OCI-M2 (cell line): ENCODE data around the gene TMPRSS6.
"Not testable (repeated sequence)": the region's sequence is repeated elsewhere in the genome, so short reads cannot be mapped to it uniquely, and the experiment has no call there.

Experiments
- DNase-seq: peaks from one replicate; lab custom pipeline; 2025; ENCODE audit not compliant: unreplicated experiment; lab: John Stamatoyannopoulos, UW

TMPRSS6 gene

DNA sequence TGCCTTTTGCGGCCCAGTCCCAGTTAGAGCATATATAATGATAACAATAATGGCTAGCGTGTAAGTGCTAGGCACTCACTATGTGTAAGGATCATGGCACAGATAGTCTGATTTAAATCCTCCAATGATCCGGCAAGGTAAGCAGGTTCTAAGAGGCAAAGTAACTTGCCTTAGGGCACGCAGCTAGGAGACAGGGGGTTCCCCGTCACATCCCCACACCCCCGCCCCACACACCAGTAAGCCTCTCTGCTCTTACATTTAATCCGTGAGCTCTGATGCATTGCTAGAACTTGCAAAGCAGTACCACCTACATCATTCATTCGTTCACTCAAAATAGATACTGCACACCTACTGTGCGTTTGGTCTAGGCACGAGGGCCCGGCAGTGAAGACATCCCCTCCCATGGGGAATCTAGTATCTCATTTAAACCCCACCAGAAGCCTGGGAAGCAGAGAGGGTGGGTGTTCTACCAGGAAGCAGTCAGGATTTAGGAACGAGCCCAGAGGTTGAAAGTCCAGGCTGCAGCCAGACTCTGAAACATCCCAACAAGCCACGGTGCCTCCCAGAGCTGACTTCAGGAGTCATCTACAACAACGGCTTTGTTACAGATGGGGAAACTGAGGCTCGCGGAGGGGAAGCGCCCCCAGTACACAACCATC, 20.6 kb downstream of the TMPRSS6 start:
- DNase-seq, result no peak

DNA sequence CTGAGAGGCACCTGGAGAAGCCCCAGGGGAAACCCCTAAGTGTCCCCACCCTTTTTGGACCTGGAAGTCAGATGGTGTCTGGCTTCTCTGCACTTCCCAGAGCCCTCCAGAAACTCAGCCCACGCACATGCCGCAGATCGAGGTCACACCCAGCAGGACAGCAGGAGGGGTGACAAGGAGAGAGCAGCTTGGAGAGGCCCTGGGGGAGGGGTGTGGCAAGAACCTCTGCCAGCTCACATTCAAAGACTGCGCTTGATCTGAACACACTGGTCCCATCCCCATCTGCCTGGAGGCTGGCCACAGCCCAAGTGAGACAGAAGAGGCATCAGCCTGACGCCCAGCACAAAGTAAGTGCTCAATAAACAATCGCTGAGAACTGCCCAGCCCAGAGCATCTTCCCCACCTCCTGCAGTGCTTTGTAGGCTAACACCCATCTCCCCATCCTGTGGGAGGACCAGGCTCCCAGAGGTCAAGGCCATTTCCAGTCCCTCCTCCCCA, 21.4 kb downstream of the TMPRSS6 start:
- DNase-seq, result no peak

DNA sequence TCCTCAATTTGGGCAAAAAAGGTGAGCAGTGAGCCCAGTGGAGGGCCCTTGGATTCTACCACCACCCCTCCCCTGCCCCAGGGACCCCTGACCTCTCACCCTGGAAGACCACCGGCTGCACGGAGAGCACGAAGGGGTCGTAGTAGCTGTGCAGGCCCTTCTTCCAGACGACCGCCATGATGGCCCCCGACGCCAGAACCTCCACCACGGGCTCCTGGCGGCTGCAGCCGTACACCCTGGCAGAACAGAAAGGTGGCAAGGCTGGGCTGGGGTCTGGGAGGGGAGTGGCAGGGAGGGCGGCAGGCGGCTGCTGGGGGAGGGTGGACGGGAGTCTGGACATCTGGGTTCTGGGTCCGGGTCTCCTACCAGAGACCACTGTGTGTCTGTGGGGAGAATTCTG, 23.3 kb downstream of the TMPRSS6 start:
- DNase-seq, result no peak

DNA sequence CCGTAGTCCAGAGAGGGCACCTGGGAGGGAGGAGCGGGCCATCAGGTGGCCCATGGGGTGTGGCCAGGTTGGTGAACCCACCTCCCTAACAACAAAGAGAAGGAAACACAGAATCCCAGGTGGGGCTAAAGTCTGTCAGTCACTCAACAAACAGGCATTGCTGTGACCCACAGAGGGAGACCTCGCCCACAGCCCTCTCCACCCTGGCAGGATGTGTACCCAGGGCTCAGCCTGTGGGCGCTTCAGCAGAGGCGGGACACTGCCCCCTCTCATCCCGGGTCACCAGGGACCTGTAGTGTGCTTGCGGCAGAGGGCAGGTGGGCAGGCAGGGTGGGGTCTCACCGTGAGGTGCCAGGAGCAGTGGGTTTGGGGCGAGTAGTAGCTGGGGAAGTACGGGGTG, 25.1 kb downstream of the TMPRSS6 start:
- DNase-seq, result no peak

DNA sequence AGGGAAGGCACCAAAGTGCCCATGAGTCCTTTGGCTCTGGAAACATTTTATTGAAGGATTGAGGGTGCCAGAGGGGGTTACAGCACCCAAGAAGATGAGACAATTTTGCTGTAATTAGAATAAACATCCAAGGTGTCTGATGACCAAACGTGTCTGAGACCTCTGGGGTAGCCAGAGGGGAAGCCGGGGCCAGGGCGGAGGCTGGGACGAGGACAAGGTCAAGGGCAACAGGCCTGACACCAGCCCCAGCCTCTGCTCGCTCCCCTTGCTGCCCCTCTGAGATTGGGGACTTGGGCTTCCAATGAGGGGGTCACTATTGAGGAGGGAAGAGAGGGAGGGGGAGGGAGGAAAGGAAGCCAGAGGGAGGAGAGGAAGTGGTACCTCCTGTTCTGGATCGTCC, 25.6 kb downstream of the TMPRSS6 start:
- DNase-seq, result no peak

DNA sequence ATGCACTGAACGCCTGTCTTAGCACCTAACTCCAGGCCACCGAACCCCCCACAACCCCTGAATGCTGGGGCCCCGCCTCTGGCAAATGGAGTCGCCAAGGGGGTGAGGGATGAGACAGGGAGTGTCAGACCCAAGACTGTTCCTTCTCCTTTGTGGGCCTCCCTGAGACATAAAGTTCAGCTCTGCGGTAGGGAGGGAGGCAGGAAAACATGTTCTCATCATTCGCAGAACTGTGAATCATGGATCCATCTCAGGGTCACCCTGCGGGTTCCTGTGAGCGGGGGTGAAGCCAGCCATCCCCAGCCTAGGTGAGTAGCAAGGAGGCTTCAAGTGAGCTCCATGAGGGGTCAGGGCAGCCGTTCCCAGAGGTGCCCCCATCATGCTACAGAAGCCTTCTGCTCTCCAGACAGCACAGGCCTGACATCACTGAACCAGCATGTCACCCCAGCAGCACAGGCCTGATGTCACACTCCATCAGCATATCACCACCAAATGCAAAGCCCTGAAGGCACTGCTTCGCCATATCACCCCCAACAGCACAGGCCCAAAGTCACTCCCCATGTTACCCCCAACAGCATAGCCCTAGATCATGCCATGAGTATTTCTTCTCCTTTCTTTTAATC, 27.2 kb downstream of the TMPRSS6 start:
- no peak for DNase-seq

DNA sequence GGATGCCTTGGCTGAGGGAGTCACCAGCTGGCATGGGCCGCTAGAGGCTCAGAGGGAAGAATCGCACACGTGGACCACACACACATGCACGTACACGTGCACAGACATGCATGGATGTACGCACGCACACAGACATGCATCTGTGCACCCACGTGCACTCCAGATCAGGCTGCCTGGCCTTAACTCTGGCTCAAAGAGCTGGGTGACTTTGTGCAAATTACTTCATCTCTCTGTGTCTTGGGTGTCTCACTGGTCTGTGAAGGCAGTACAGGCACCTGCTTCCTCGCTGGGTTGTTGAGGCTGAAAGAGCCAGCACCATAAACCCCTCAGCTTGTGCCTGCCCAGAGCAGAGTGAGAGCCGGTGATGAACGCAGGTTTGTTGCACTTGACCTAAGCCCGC, 28.7 kb downstream of the TMPRSS6 start:
- DNase-seq, result no peak

DNA sequence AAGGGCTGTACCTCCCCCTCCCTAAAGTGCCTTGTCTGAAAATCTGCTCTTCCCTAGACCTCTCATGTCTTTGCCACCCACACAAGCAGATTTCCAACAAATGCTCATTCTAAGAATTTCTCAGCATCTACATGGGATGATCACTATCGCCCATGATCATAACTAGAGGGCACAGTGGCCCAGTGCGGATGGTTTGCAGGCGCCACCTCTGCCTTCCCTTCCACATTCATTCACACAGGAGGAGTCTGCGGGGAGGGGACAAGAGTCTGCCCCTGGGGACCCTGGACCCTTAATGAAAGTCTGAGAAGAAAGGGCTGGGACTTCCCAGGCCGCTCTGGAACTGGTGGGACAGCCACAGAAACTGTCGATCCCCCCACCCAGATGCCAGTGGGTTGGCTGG, 29.1 kb downstream of the TMPRSS6 start:
- no peak for DNase-seq

DNA sequence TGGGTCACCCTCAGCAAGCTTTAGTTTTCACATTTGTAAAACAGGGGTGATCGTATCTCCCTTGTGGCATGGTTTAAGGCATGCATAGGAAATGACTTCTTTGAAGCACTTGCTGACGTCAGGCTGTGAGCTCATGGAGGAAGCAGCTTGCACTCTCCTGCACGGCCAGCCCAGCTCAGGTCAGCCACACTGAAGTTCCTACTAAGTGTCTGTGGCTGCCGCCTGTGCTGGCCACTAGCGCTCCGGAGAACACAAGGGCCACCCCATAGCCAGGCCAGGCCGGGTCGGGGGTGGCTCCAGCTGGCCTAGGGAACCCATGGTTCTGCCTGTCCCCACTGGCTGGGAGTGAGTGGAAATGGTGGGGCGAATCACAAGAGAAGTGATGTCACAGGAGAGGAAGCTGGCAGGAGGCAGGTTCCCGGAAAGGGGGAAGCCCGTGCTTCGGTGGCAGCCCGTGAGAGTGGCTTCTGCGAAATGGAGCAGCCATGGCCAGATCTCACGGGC, 29.8 kb downstream of the TMPRSS6 start:
- no peak for DNase-seq

DNA sequence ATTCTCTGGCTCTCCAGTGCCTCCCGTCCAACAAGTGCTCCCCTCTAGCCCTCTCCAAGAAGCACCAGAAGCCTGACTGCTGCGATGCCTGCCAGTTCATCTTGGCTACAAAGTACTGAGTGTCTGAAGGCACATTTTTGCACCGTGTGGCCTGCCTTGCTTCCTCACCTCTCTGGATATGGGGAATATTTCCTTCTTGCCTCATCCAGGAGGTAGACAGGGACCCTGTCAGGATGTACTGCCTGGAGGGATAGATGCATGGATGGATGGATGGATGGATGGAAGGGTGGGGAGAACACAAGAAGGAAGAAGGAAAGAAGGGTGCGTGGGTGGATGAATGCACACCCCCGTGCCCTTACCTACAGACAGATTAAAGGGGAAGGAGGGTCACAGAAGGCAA, 30.4 kb downstream of the TMPRSS6 start:
- DNase-seq, result no peak

DNA sequence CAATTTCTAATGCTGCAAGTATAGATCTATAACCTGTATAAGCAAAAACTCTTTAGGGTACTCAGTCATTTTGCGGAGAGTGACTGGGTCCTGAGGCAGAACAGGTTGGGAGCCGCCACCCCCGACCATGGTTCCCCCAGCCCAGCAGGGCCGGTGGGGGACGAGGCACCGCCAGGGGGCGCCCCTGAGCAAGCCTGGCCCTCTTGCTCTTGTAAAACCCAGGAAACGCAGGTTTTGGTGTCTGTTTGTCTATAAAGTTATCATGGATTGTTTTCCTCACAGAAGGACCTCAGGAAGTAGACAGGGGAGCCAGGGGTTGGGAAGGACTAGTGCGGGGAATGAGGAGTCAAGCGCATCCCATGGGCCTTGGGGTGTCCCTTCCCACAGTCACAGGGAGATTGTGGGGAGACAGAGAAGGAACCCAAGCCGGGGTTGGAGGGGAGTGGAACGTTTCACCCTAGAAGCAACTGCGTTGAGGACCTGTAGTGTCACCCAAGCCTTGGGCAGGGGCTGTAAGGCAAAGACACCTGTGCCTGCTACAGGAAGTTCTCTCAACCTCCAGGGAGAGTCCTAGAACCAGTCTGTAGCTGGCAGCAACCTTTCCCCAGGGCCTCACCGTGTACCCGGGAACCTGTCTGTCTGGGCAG, 31.6 kb downstream of the TMPRSS6 start:
- DNase-seq, result no peak

DNA sequence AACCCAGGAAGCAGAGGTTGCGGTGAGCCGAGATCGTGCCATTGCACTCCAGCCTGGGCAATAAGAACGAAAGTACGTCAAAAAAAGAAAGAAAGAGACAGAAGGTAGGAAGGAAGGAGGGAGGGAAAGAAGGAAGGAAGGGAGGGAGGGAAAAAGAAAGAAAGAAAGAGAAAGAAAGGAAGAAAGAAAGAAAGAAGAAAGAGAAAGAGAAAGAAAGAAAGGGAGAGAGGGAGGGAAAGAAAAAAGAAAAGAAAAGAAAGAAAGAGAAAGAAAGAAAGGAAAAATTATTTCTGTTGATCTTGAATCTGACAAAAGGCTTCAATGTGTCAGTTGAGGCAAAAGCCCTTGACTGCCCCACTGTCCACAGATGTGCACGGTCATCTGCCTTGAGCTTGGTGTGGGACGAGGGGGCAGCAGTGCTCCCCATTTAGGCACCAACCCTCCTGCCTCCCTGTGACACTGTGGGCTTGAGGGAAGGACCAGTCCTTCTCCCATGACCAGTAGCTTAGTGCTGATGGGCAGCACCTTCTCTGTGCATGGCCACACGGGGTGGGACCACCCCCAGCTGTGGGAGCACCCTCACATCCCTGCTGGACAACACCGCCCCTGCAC, 33.6 kb downstream of the TMPRSS6 start:
- no peak for DNase-seq

DNA sequence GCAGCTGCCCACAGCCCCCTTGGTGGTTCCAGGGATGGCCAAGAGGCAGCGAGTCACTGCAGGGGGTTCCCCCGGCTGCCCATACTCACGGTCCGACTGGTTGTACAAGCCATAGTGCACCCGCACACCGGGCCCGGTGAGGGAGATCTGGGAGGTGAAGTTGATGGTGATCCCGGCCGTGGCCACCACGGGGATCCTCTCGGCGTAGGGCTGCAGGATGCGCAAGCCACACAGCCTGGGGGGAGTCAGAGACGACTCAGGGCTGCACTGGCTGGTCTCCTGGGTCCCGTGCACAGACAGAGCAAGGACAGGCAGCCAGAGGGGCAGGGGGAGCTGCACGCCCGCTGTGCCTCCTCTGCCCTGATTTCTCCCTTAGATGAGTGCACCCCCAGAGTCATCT, 34.5 kb downstream of the TMPRSS6 start:
- no peak for DNase-seq

DNA sequence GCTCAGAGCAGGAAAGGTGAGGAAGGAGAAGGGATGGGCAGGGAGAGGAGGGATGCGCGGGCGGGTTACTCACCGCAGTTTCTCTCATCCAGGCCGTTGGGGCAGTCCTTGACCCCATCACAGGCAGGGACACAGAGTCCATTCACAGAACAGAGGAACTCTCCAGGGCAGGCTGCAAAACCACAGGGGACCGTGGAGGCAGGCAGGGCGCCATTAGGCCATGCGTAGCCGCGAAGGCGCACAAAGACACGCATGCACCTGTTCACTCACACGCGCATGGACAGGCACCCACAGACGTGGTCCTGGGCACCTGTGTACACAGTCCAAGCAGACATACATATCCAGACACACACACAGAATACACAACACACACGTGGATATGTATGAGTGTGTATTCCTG, 35.0 kb downstream of the TMPRSS6 start:
- DNase-seq, result no peak

DNA sequence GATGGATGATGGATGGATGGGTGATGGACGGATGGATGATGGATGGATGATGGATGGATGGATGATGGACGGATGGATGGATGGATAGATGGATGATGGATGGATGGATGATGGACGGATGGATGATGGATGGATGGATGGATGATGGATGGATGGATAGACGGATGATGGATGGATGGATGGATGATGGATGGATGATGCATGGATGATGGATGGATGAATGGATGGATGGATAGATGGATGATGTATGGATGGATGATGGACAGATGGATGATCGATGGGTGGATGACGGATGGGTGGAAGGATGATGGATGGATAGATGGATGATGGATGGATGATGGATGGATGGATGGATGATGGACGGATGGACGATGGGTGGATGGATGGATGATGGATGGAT, 36.8 kb downstream of the TMPRSS6 start:
- no peak for DNase-seq

DNA sequence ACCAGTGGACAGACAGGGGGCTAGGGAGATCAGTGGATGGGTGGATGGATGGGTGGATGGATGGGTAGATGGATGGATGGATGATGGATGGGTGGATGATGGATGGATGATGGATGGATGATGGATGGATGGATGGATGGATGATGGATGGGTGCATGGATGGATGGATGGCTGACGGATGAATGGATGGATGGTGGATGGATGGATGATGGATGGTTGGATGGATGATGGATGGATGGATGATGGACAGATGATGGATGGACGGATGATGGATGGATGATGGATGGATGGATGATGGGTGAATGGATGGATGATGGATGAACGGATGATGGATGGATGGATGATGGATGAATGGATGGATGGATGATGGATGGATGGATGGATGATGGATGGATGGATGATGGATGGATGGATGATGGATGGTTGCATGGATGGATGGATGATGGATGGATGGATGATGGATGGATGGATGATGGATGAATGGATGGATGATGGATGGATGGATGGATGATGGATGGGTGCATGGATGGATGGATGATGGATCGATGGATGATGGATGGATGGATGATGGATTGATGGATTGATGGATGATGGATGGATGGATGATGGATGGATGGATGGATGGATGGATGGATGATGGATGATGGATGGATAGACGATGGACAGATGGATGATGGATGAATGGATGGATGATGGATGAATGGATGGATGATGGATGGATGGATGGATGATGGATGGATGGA, 37.5 kb downstream of the TMPRSS6 start:
- DNase-seq, result not testable (repeated sequence)

DNA sequence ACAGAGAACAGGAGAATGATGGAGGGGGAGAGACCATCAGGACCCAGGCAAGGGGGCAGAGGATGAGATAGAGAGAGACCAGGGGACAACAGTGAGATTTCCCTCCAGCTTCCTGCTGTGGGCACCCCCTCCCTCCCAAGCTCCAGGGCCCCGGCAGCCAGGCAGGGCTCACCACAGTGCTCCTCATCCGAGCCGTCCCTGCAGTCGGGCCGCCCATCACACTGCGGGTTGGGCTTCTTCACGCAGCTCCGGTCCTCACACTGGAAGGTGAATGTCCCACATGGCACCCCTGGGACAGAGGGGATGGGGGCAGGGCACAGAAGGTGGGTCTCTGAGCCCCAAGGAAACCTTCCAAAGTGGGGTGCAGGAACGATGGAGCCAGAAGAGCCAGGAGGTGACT, 38.8 kb downstream of the TMPRSS6 start:
- DNase-seq, result no peak

DNA sequence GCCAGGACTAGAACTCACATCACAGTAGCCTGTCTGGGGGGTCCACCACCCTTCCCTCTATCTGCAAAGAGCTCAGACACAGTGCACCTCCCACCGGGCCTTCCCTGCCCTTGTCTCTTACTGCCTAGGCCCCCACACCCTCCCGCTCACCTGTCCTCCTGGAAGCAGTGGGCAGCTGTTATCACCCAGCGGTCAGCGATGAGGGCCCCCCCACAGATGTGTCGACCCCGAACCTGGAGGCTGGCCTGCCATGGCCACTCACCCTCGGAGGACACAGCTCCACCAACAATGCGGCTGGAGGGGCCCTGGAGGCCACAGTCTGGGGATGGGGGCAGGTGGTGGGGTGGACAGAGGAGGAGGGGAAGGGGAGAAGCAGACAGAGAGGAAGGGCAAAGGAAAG, 39.2 kb downstream of the TMPRSS6 start:
- no peak for DNase-seq

DNA sequence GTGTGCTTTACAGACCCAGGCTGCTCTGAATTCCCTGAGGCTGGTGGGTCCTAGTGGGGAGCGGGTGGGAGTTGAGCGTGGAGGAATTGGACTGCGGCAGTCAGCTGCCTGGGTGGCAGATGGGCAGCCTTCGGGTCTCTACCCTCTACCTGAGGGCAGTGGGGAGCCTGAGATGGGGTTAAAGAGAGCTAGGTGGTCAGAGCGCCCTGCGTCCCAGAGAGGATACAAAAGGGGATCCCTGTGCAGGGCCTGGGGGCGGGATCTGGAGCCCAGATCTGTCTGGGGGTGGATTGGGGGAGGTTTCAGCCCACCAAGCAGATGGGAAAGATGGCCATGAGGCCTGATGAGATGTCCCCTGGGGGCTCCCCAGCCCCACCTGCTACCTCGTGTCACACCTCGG, 39.8 kb downstream of the TMPRSS6 start:
- no peak for DNase-seq

DNA sequence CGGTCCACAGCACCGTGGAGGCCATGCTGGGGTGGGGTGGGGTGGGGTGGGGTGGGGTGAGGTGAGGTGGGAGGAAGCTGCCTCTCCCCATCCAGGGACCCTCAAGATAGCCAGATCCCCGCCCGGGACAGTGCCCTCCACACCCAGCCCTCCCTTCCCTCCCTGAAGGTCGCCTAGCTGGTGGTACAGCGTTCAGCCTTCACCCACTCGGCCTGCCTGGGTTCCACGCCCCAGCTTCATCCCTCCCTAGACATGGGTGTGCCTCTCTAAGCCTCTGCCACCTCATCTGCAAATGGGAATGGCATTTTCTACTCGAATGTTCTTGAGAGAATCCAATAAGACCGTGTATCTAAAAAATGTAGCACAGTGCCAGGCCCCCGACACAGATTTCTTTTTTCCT, 40.2 kb downstream of the TMPRSS6 start:
- DNase-seq, result no peak

DNA sequence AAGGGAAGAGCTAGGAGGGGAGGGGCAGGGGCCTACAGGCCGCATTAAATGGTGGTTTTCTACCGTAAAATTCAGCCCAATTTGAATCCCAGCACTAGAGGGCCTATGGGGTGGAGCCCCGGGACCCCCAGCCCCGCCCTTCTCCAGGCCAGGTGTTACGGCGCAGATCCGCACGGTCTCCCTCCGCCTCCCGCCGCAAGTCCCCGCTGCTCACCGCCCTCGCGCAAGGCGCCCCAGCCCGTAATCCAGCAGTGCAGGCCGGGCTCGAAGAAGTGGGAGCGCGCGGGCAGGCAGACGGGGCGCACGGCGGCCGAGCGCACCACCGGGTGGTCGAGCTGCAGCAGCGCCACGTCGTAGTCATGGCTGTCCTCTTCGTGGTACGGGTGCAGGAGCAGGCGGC, 40.7 kb downstream of the TMPRSS6 start:
- DNase-seq, result no peak
